Astrocyte of the hippocampus (primary cell): Measurements from ENCODE around the gene MADCAM1.
"Not testable (repeated sequence)": the region's sequence is repeated elsewhere in the genome, so short reads cannot be mapped to it uniquely, and the experiment has no call there.

Experiments used
- DNase-seq: peaks from one replicate; pipeline ENCODE4 v3.0.0; 2011; ENCODE audit warnings: low read depth, low spot score

MADCAM1 gene

GRCh38 chr19:465056-465816 is 31.1 kb upstream of the MADCAM1 start:
- no peak for DNase-seq

GRCh38 chr19:467554-467953 is 28.7 kb upstream of the MADCAM1 start:
- no peak for DNase-seq

- no peak for DNase-seq
These were observed 27.6 kb upstream of the MADCAM1 start for GRCh38 chr19:468587-469256.

GRCh38 chr19:469833-470232 is 26.5 kb upstream of the MADCAM1 start:
- no peak for DNase-seq

- no peak for DNase-seq
These were observed 25.6 kb upstream of the MADCAM1 start for GRCh38 chr19:470701-471100.

- DNase-seq: no peak
These were observed 24.1 kb upstream of the MADCAM1 start for GRCh38 chr19:472005-472858.

- no peak for DNase-seq
These were observed 21.9 kb upstream of the MADCAM1 start for GRCh38 chr19:474126-475078.

GRCh38 chr19:475360-475759 is 20.9 kb upstream of the MADCAM1 start:
- DNase-seq: no peak

- DNase-seq: no peak
These were observed 17.9 kb upstream of the MADCAM1 start for GRCh38 chr19:478236-478903.

GRCh38 chr19:478976-479375 is 17.3 kb upstream of the MADCAM1 start:
- no peak for DNase-seq

- peak; percentile 51 for DNase-seq
These were observed 16.1 kb upstream of the MADCAM1 start for GRCh38 chr19:480016-480855.

GRCh38 chr19:481100-481499 is 15.2 kb upstream of the MADCAM1 start:
- DNase-seq: not testable (repeated sequence)

GRCh38 chr19:482186-483041 is 13.9 kb upstream of the MADCAM1 start:
- DNase-seq: no peak

GRCh38 chr19:483332-484072 is 12.8 kb upstream of the MADCAM1 start:
- no peak for DNase-seq

GRCh38 chr19:484494-484893 is 11.8 kb upstream of the MADCAM1 start:
- no peak for DNase-seq

GRCh38 chr19:485077-485476 is 11.2 kb upstream of the MADCAM1 start:
- no peak for DNase-seq

GRCh38 chr19:485583-486236 is 10.6 kb upstream of the MADCAM1 start:
- peak; percentile 91 for DNase-seq
